Ureter (tissue), 1 donor: ENCODE results near the gene EPB41L1. TPM values are rescaled to one million over a fixed set of nuclear protein-coding genes. Genes with fewer than 3 reads are reported as not detected.

Experiments
- DNase-seq: peaks from one replicate; pipeline ENCODE4 v3.0.0-alpha.2; 2020; ENCODE audit warnings: low spot score
- total RNA-seq: library from RNA; stranded (reverse); gene quantifications from one replicate; pipeline ENCODE4 v1.2.4, GENCODE V29; 2023
- donor health status: DM: yes; HTN: yes; CAD: no.

EPB41L1 gene
- total RNA-seq, 1 donor from 2014 or later = 165 TPM

DNA sequence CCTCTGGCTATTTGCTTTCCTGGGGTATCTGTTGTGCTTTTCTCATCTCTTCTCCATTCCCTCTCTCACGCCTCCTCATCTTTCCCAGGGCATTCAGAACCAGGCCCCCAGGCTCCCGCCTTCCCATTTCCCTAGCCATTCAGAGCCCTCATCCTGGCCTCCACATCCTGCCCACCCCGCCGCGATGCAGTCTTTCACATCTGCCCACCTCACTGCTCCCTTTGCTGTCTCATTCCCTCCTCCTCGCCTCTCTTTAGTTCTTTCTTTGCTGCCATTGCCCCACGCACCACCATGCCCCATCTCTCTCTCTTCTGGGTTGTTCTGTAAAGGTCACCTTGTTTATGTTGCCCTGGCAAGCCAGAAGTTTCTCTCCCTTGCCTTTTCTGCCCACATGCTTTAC, 71.1 kb downstream of the EPB41L1 start:
- no peak for DNase-seq

DNA sequence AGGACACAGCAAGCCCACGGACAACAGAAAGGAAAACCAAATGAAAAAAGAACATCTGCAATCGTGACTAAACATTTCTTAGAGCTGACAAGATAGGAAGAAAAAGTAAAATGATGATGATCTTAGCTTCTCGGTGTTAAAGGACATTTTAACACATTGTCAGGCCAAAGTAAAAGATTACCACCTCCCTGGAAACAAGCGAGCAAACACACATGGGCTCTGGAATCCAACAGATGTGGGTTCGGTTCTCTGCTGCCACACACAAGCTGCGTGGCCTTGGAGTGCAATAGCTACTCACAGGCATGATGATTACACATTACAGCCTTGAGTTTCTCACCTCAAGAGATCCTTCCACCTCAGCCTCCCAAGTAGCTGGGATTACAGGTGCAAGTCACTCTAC, 74.2 kb downstream of the EPB41L1 start:
- DNase-seq = no peak

DNA sequence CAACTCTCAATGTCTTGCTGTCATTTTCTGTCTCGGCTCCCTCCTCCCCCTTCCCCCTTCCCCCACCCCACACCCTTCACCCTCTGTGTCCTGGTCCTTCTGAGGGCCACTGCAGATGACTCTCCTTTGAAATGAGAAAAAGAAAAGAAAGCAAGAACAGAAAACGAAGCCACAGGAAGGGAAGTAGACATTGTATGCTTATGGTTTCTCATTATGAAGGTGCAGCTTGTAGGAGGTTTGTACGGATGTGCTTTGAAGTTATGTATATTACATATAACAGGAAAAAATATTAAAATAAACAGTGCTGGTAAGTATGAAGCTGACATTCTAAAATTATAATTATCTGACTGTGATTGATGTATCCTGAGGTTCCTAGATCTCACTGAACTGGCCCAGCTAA, 75.5 kb downstream of the EPB41L1 start:
- DNase-seq = no peak

DNA sequence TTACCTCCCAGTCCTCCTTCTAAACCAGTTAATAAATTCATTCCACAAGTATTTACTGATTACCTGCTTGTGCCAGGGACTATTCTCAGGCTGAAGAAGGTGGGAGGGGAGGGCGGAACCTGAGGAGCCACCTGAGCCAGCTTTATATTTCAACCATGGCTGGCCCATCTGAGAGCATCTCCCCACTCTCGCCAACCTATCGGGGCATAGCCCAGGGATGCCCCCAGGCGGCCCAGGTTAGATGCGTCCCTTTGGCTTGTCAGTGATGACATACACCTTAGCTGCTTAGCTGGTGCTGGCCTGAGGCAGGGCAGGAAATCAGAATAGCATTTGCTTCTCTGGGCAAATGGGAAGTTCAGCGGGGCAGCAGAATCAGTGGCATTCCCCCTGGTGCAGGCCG, 76.8 kb downstream of the EPB41L1 start:
- no peak for DNase-seq

DNA sequence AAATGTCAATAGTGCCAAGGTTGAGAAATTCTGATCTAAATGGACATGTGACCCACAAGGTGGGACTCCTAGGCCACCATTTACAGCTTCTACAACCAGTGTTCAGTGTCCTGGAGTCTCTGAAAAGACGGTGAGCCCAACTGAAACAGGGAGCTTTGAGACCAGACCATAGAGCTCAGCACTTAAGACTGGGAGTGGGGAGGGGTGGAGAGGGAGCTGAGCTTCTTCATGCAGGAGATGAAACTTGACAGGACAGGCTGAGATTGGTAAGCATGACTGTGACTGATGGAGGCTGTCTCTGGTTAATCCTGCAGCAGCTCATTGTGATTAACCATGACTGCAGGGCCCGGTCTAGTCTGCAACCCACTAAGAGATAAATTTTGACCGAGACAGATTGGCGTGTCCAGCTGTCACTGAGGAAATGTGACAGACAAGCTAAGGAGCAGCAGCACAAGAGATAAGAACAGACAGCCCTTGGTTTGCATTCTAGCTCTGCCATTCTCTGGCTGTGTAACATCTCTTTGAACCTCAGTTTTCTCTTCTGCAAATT, 80.3 kb downstream of the EPB41L1 start:
- DNase-seq = no peak

DNA sequence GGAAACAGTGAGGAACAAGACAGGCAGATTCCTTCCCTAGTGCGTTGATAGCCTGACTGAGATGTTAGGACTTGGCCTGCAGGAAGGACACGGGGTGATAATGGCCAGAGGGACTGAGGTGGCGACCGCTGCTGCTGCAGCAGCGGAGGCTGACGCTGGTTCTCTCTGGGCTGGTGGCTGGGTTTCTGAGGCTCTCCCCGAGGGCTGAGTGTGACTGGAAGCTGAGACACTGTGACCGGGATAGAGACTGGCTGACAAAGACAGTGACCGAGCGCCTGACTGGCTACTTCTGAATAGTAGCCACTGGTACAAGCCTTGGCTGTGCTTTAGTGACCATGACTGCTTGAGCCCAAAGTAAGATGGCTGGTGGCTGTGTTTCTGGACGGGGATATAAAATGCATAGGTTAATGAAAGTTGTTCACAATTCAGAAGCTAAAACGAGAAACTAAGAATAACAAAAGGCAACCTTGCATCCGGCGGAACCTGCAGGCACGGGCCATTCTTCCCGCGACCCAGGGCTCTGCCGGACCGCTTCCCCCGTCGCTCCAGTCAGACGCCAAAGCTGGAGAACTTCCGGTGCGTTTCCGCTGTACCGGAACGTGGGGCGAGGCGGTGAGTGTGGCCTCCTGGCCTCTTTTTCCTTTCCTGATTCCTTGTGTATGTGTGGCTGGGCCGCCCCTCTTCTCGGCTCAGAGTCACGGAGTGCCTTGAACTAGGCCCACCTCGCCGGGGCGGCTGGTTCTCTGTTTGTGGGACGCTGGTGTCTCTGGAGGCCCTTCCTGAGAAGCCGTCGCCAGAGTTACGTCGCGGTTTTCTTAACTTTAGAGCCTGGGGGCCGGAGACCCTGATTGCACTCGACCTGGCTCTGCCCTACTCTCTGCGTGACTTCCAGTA, 81.6 kb downstream of the EPB41L1 start, which contains the start of gene AAR2:
Gene AAR2, plus strand, starts transcription at position 587 of the 894 bp plus-strand sequence. CDS start 3,391 bp downstream, outside the sequence.
- DNase-seq = peak; percentile 86

DNA sequence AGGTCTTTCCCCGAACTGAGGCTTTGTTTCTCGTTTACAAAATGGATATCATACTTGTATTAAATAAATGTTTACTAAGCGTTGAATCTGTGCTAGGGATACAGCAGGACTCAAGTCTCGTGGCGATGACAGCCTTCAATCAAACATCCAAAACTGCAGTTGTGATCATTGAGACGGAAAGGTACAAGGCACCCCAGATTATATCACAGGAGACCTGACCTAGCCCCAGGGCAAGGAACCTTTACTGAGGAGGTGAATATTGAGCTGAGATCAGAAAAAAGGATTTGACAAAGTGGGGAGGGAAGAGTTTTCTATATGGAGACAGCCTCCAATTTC, 82.2 kb downstream of the EPB41L1 start:
- DNase-seq = no peak

DNA sequence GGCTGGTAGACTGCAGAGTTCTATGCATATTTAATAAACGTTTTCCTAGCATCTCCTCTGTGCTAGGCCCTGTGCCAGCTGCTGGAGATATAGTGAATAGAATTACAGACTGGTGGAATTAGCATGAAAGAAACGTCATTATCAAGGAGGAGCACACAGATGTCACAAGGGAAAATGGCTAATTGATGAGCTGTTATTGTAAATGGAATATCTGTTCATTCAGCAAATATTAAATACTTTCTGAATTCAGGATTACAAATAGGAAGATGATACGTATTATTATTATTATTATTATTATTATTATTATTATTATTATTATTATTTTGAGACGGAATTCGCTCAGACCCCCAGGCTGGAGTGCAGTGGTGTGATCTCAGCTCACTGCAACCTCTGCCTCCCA, 82.9 kb downstream of the EPB41L1 start:
- DNase-seq = no peak

DNA sequence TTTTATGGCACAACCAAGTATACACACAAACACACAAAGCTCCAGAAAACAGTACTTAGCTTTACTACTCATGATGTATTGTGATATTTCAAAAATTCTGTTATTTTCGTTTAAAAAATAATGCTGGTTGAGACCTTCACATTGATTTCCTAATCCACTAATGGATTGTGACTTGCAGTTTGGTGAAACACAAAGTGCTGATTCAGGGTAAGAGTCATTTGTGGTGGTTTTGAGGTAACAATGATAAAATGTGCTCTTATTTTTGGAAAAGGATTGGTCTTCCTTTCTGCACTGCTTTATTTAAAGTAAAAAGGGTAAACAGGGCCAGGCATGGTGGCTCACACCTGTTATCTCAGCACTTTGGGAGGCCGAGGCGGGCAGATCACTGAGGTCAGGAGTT, 83.6 kb downstream of the EPB41L1 start:
- DNase-seq = no peak

DNA sequence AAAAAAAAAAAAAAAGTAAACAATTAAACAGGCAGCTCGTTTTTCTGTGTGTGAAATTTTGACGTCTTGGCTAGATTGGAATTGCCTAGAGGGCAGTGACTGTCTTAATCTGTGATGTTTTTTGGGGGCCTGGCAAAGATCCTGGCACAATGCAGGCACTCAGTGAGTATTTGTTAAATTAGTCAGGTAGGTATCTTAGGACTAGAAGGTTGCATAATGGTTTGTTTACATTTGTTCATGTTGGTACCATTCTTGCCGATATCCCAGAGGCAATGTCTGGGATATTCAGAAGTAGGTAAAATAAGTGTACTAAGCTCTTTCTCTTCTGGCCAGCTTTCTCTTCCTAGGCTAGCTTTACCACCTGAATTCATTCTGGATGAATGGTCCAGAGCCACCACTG, 84.2 kb downstream of the EPB41L1 start:
- DNase-seq = no peak

DNA sequence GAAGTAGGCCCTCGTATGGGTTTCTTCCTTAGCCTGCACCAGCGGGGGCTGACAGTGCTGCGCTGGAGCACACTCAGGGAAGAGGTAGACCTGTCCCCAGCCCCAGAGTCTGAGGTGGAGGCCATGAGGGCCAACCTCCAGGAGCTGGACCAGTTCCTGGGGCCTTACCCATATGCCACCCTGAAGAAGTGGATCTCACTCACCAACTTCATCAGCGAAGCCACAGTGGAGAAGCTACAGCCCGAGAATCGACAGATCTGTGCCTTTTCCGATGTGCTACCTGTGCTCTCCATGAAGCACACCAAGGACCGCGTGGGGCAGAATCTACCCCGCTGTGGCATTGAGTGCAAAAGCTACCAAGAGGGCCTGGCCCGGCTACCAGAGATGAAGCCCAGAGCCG, 85.5 kb downstream of the EPB41L1 start:
- DNase-seq = no peak

DNA sequence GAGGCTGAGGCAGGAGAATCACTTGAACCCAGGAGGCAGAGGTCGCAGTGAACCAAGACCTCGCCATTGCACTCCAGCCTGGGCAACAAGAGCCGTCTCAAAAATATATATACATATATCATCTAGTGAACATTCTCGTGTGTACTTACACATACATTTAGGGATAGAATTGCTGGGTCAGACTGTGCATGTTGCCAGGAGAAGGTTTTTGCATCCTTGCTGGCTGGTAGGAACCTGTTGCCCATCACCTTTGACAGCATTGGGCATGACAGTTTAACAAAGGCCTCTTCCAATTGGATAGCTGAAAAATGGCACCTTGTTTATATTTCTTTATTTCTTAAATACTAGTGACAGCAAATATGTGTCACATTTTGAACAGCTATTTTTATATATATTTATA, 87.1 kb downstream of the EPB41L1 start:
- DNase-seq = no peak

DNA sequence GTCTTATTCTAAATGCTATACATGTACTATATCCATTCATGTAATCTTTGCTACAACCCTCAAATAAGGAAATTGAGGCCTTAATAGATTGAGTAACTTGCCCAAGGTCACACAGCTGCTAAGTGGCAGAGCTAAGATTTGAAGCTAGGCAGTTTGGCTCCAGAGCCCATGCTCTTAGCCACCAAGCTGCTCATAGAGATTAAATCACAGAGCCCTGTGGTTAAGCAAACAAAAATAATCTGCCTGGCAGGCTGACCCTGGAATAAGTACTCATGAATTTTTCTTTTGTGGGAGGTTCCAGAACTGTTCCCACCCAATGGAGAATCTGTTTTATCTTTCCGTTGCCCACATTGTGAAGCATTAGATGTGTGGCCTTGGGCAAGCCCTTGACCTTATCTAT, 89.2 kb downstream of the EPB41L1 start:
- no peak for DNase-seq

DNA sequence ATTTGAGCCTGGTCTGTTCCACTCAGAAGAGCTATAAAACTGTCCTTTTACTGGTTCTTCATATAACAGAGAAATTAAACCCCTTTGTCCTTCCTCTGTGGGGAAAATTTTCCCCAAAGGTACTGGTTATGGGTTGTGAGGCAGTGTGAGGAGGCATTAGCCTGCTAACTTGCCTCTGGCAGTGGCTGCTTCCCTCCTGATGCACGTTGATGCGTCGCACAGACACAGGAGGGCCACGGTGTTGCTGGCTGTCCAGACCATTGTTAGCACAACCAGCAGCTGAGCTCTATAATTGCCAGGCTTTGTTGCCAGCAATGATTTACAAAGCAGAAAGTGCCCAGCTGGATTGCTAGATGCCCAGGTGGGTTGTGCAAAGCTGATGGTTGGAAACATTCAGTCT, 91.9 kb downstream of the EPB41L1 start:
- no peak for DNase-seq

DNA sequence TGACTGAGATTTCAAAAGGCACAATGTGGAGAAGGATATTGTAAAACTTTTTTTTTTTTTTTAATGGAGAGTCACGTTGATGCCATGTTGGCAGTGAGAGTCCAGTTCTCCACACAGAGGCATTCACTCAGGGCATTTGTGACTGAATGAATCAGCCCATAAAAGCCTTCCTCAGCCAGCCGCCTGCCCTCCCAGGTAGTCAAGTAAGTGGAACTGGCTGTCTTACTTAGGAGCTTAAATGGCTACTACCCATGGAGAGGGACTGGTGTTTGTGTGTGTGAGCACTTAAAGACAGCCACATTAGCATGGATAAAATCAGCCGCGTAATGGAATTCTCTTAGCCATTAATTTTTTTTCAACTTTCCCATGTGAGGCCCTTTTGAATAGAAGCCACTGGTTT, 94.3 kb downstream of the EPB41L1 start:
- no peak for DNase-seq

DNA sequence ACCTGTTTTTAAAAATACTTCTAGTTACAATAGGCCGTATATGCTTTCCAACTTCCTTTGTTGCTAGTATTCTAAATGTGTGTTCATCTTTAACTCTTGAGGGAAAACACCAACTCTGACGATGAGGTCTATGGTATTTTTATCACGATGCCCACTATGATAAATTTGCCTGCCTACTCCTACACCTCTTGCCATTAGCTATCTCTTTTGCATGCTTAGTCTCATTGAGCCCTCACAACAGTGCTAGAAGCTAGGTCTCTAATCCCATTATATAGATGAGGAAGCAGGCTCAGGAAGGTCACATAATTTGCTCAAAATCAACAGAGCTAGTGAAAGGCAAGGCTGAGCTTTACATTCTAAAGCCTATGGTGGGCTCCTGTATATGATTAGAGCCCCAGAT, 94.9 kb downstream of the EPB41L1 start:
- no peak for DNase-seq

DNA sequence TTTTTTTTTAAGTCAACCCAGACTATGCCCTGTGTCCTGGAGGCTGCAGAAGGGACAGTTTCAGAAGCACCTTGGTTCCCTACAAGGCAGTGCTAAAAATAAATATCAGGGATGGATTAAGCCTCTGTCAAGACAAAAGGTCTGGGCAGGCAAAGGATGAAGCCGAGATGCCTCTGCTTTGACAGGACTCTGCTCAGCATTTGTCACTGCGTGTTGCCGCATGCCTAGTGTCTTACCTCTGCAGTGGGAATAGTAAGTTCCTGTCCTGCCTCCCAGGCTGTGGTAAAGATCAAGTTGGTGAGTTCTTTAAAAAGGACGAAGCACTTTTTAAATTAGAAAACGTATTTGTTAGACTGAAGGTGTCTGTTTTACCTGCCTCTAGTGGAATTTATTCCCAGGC, 96.9 kb downstream of the EPB41L1 start:
- no peak for DNase-seq

DNA sequence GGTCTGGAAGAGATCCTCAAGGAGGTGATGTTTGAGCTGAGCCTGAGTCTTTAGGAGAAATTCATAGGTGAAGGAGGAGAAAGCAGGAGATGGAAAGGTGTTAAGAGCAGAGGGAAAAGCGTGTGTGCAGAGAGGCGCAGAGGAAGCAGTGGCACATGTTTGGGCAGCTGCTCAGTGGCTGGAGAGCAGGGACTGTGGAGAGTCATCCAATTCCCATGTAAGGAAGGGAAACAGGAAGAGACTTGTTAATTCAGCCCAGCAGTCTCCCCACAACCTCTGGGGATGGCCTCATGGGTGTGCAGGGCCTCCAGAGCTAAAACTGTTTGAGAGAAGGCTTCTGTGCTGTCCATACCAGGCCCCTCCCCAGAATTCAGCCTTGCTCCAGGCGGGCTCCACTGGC, 98.0 kb downstream of the EPB41L1 start:
- no peak for DNase-seq

DNA sequence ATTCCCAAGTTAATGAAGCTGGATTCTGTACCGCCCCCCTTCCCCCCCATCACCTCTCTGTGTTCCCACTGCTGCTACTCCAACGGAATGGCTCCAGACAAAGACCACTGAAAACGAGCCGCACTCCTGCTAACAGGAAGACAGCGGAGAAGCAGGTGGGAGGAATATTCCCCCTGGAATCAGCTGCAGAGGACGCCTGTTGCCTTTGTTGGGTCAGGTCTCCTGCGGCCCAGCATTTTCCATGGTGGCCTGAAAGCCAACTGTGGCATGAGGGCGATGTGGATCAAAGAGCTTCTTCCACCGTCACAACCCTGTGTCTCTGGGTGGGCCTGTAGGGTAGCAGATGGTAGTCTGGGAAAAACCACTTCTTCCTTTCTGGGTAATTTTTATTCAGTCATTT, 98.5 kb downstream of the EPB41L1 start:
- DNase-seq = no peak

DNA sequence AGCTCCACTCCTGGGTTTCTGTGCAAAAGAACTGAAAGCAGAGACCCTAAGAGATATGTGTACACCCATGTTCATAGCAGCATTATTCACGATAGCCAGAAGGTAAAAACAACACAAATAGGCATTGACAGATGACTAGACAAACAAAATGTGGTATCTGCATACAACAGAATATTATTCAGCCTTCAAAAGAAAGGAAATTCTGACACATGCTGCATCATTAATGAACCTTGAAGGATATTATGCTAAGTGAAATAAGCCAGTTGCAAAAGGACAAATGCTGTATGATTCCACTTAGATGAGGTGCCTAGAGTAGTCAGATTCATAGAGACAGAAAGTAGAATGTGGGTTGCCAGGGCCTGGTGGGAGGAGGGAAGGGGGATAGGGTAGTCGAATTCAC, 99.5 kb downstream of the EPB41L1 start:
- no peak for DNase-seq

DNA sequence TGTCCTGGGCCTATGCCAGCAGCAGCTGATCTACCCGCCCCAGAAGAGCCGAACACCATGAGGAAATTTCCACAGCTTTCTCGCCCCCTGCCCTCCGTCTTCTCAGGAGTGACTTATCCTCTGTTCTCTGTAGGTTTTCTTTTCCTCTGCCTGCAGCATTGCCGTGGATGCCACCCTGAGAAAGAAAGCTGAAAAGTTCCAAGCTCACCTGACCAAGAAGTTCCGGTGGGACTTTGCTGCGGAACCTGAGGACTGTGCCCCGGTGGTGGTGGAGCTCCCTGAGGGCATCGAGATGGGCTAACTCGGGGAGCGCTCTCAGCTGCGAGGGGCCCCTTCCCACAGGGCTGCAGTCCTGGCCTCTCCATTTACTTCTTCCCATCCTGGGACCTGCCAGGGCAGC, 100.9 kb downstream of the EPB41L1 start:
- DNase-seq = no peak

DNA sequence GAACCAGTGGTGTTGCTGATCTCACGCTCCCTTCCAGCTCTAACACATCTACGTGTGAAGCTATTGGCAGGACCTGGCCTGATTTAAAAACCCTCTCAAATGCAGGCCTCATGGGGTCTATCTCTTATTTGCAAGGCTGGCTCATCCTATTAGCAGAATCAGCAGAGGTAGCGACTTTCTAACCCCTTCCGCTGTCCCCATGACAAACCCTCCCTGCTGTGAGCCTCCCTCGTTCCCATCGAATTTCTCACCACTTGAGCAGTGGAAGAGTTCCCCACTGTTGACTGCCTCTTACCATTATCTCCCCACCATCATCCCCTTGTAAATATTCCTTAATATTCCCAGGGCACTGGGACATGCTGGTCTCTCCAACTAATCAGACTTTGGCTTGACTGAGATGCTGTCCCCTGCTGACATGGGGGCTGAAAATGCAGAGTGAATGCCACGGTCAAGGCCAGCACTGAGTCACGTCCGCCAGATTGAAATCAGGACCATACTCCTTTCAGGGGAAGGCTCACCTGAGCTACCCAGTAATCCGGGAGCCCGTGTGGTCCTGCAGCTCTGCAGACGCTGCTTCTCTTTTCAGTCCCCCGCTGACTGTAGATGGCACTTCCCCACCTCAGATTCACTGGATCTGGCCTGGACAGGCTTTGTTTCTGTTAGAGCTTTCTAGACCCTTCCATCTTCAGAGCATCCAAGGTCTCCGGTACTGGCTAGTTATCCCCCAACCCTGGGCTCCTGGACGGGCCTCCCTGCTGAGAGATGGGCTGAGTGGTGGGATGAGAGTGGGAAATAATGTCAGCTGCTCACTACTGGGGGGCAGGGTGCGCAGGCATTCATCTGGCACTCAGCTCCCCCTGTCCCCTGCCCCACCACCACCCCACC, 104.9 kb downstream of the EPB41L1 start:
- DNase-seq = no peak

DNA sequence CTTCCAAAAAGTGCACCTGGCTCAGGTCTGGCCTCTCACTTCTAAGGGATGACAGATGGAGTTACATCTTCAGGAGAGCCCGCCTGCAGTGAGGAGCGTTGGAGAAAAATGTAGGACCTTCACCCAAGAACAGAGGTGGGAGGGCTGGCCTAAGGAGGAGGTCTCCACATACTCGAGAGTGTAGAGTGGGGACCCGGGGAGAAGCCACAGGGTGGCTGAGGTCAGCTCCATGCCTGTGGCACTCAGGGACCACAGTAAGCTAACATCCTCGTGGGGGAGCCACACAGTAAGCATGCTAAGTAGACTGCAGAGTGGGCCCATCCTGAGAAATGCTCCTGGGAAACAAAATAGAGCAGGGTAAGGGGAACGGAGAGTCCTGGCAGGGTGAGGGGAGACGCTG, 105.8 kb downstream of the EPB41L1 start:
- DNase-seq = no peak
